GM21576 (cell line): ENCODE data around the gene SLC22A2.

Experiments used
- ATAC-seq: cut with Tn5 transposase; IDR thresholded peaks from one replicate; pipeline ENCODE4 v1.9.1; 2021; ENCODE audit warnings: mild to moderate bottlenecking, moderate library complexity; ENCODE audit not compliant: unreplicated experiment

Gene SLC22A2

GRCh38 chr6:160218810-160219209 is 39.8 kb downstream of the SLC22A2 start:
- no peak for ATAC-seq

- ATAC-seq, result no peak
Observed at GRCh38 chr6:160217863-160218262, 40.8 kb downstream of the SLC22A2 start.

GRCh38 chr6:160217073-160217472 is 41.5 kb downstream of the SLC22A2 start:
- ATAC-seq, result no peak

GRCh38 chr6:160215232-160215631 is 43.4 kb downstream of the SLC22A2 start:
- no peak for ATAC-seq

GRCh38 chr6:160207618-160208017 is 51.0 kb downstream of the SLC22A2 start:
- no peak for ATAC-seq

GRCh38 chr6:160204710-160205109 is 53.9 kb downstream of the SLC22A2 start:
- ATAC-seq, result no peak

GRCh38 chr6:160203953-160204352 is 54.7 kb downstream of the SLC22A2 start:
- no peak for ATAC-seq

GRCh38 chr6:160203522-160203921 is 55.1 kb downstream of the SLC22A2 start:
- no peak for ATAC-seq

GRCh38 chr6:160203076-160203475 is 55.5 kb downstream of the SLC22A2 start:
- ATAC-seq, result no peak

- ATAC-seq, result no peak
Observed at GRCh38 chr6:160202411-160202810, 56.2 kb downstream of the SLC22A2 start.

GRCh38 chr6:160201061-160201460 is 57.6 kb downstream of the SLC22A2 start:
- no peak for ATAC-seq

GRCh38 chr6:160198606-160199211 is 59.9 kb downstream of the SLC22A2 start:
- ATAC-seq, result peak; percentile 78

GRCh38 chr6:160197662-160198061 is 61.0 kb downstream of the SLC22A2 start:
- no peak for ATAC-seq

- ATAC-seq, result no peak
Observed at GRCh38 chr6:160194808-160195207, 63.8 kb downstream of the SLC22A2 start.

- ATAC-seq, result no peak
Observed at GRCh38 chr6:160192840-160193239, 65.8 kb downstream of the SLC22A2 start.

GRCh38 chr6:160190973-160191372 is 67.6 kb downstream of the SLC22A2 start:
- ATAC-seq, result no peak

GRCh38 chr6:160190081-160190480 is 68.5 kb downstream of the SLC22A2 start:
- ATAC-seq, result no peak

- ATAC-seq, result no peak
Observed at GRCh38 chr6:160188773-160189172, 69.8 kb downstream of the SLC22A2 start.

GRCh38 chr6:160180706-160181105 is 77.9 kb downstream of the SLC22A2 start:
- no peak for ATAC-seq

GRCh38 chr6:160178271-160178670 is 80.3 kb downstream of the SLC22A2 start:
- no peak for ATAC-seq

GRCh38 chr6:160177220-160177619 is 81.4 kb downstream of the SLC22A2 start:
- no peak for ATAC-seq

- ATAC-seq, result no peak
Observed at GRCh38 chr6:160174681-160175080, 83.9 kb downstream of the SLC22A2 start.

GRCh38 chr6:160173806-160174527 is 84.7 kb downstream of the SLC22A2 start:
- ATAC-seq, result no peak
